Daoy (cell line): ENCODE measurements around the gene KRT14. TPM values are rescaled to one million over a fixed set of nuclear protein-coding genes. Genes with fewer than 3 reads are reported as not detected.
"Not testable (repeated sequence)": the region's sequence is repeated elsewhere in the genome, so short reads cannot be mapped to it uniquely, and the experiment has no call there.

Experiments
- DNase-seq: peaks from one replicate; pipeline ENCODE4 v3.0.0-alpha.2; 2015; ENCODE audit warnings: low read depth
- total RNA-seq: library from RNA; depleted of rRNA; stranded (reverse); fragments of >200 nt; shearing (Covaris generic); gene quantifications from 2 replicates; pipeline ENCODE4 v1.2.3, GENCODE V29; 2014

The KRT14 gene
- total RNA-seq, 1 experiment from 2014 or later, result 0.63 TPM

GRCh38 chr17:41623184-41623861 is 36.6 kb upstream of the KRT14 start:
- DNase-seq, result peak; percentile 25

- not testable (repeated sequence) for DNase-seq
Measured at GRCh38 chr17:41622340-41623183, 35.9 kb upstream of the KRT14 start.

GRCh38 chr17:41621916-41622315 is 35.2 kb upstream of the KRT14 start:
- DNase-seq, result no peak

DNA sequence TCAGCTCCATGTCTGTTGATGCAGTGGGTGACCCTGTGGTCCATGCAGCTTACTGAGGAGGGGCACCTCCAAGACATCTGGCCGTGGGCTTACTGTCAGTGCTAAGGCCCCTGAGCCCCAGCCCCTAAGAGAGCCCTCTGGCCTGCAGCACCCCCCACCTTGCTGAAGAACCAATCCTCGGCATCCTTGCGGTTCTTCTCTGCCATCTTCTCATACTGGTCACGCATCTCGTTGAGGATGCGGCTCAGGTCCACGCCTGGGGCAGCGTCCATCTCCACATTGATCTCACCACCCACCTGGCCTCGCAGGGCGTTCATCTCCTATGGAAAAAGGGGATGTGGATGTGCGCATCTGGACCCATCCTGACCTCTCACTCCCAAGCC is 34.7 kb upstream of the KRT14 start:
- DNase-seq, result not testable (repeated sequence)

DNA sequence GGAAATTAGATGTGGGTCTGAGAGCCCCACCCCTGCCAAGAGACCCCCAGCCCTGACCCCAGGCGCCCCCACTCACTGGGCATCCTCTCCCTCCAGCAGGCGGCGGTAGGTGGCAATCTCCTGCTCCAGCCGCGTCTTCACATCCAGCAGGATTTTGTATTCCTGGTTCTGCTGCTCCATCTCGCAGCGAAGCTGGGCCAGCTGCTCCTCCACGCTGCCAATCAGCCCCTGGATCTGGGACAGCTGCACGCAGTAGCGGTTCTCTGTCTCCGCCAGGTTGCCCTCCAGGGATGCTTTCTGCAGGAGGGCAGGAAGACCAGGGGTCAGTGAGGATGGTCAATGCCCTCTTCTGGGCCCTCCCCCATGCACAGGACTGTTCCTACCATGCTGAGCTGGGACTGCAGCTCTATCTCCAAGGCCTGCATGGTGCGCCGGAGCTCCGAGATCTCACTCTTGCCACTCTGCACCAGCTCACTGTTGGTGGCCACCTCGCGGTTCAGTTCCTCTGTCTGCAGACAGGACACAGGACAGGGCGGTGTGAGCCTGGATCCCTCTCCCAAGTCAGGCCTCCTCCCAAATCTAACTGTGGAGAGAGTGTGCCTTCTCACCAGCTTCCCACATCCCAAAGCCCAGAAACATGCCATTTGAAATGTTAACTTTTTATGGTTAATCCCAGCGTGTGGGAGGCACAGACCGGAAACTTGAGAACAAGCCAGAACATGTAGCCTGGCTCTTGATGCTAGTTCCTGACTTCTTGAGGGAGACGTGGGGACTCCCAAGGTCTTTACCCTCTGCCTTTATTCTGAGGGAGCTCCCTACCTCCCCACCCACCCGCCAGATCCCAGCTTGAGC is 34.1 kb upstream of the KRT14 start:
- no peak for DNase-seq

- not testable (repeated sequence) for DNase-seq
Measured at GRCh38 chr17:41619927-41620582, 33.4 kb upstream of the KRT14 start.

GRCh38 chr17:41619036-41619926 is 32.6 kb upstream of the KRT14 start:
- no peak for DNase-seq

- peak; percentile 25 for DNase-seq
Measured at GRCh38 chr17:41618341-41619035, 31.8 kb upstream of the KRT14 start.

DNA sequence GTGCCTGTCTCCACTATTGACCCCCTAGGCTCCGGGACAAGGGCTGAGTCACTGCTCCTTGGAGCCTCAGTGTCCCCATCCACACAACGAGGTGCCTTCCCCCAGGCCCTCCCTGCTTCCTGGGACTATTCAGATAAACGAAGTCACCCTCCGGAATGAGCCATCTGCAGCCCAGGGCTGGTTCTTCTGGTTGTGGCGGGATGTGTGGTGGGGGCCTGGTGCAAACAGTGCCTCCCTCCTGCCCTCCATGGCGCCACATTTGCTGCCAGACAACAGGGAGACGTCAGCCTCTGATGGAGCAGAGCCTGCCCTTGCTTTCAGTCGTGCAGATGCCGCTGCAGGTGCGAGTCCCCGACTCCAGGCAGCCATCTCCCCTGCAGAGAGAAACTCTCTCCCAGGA is 31.0 kb upstream of the KRT14 start:
- no peak for DNase-seq

DNA sequence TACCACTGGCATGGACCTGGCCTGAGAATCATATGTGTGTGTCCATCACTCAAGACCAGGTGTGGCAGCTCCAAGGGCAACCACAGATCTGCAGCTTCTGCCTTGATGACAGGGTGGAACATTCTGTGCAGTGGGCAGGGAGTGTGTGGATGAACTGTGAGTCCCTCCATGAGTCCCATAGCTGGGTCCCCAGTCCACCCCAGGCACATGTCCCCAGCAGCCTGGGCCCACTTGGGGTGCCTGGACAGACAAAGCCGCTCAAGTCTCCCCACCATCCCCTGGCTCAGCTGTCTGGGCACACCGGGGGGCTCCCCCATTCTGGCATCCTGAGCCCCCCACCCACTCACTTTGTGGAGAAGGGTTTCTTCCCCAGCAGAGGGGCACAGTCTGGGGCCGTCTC is 30.4 kb upstream of the KRT14 start:
- DNase-seq, result no peak

- not testable (repeated sequence) for DNase-seq
Measured at GRCh38 chr17:41616486-41616885, 29.8 kb upstream of the KRT14 start.

GRCh38 chr17:41615454-41615853 is 28.8 kb upstream of the KRT14 start:
- peak; percentile 35 for DNase-seq

- DNase-seq, result not testable (repeated sequence)
Measured at GRCh38 chr17:41614767-41615166, 28.1 kb upstream of the KRT14 start.

DNA sequence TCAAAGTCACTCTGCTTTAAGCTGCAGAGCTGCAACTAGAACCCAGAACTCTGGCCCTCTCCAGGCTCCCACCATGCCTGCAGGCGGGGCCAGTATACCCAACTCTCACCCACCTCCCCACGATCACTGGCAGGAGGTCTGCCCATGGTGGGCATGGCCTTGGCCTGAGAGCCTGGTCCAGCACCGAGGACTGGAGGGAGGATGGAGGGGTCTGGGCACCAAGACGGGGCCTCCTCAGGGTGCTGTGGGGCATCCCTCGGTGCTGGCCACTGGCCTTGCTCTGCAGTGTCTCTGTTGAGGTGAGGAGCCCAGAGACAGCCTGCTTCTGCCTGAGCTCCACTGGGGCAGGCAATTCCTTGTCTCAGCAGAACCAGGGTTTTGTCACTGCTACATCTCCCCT is 27.4 kb upstream of the KRT14 start:
- no peak for DNase-seq

GRCh38 chr17:41613277-41614082 is 26.8 kb upstream of the KRT14 start:
- DNase-seq, result no peak

- DNase-seq, result peak; percentile 77
Measured at GRCh38 chr17:41612376-41613160, 25.9 kb upstream of the KRT14 start, which contains the start of gene KRT16. Gene KRT16 (minus strand): TSS chr17:41612767. CDS start chr17:41612688, 79 bp downstream.

GRCh38 chr17:41610965-41611640 is 24.4 kb upstream of the KRT14 start:
- no peak for DNase-seq
